ENCODE results near the gene RSBN1.

GRCh38 chr1:113802367-113803007, 9.8 kb downstream of the RSBN1 start:
- TF ChIP-seq, protein P1, sequence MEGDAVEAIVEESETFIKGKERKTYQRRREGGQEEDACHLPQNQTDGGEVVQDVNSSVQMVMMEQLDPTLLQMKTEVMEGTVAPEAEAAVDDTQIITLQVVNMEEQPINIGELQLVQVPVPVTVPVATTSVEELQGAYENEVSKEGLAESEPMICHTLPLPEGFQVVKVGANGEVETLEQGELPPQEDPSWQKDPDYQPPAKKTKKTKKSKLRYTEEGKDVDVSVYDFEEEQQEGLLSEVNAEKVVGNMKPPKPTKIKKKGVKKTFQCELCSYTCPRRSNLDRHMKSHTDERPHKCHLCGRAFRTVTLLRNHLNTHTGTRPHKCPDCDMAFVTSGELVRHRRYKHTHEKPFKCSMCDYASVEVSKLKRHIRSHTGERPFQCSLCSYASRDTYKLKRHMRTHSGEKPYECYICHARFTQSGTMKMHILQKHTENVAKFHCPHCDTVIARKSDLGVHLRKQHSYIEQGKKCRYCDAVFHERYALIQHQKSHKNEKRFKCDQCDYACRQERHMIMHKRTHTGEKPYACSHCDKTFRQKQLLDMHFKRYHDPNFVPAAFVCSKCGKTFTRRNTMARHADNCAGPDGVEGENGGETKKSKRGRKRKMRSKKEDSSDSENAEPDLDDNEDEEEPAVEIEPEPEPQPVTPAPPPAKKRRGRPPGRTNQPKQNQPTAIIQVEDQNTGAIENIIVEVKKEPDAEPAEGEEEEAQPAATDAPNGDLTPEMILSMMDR (IDR thresholded peaks at IDR 0.05): no peak
- no peak for TF ChIP-seq ZFX (IDR thresholded peaks at IDR 0.05; ENCODE audit: borderline replicate concordance)
